CD8-positive, alpha-beta memory T cell (primary cell): ENCODE data around the gene PA2G4. TPM values are rescaled to one million over a fixed set of nuclear protein-coding genes. Genes with fewer than 3 reads are reported as not detected.
A peak's percentile ranks its signal among the peaks of the same experiment; 100 is the strongest.

Source experiments
- CTCF ChIA-PET: fragments of 350-600 bp; sonication (Branson Sonifier 250); formaldehyde crosslinking; loops from one replicate; lab custom pipeline; 2021; ENCODE audit warnings: antibody characterized with exemption; lab: Charles Lee
- POLR2A ChIA-PET: fragments of 350-600 bp; sonication (Branson Sonifier 250); formaldehyde crosslinking; loops from one replicate; lab custom pipeline; 2021; ENCODE audit warnings: antibody characterized with exemption; lab: Charles Lee
- DNase-seq, 5 donors: peaks; one replicate each; pipeline versions ENCODE4 v3.0.0 to v3.0.0-alpha.2; 2020 to 2022; ENCODE audit warnings: mixed read lengths in 1 of 5
- H3K27ac ChIP-seq: one replicate; pipeline ENCODE4 v1.7.0; 2013; ENCODE audit warnings: low read depth, mild to moderate bottlenecking, low read length, moderate library complexity
- H3K27me3 ChIP-seq: 2 replicates; pipeline ENCODE4 v1.7.0; 2013; ENCODE audit warnings: low read length, mild to moderate bottlenecking; ENCODE audit not compliant: insufficient read depth, poor library complexity, severe bottlenecking
- H3K36me3 ChIP-seq: 2 replicates; pipeline ENCODE4 v1.7.0; 2013; ENCODE audit warnings: mild to moderate bottlenecking, low read length, moderate library complexity; ENCODE audit not compliant: insufficient read depth
- H3K4me1 ChIP-seq: 2 replicates; pipeline ENCODE4 v1.7.0; 2013; ENCODE audit warnings: mild to moderate bottlenecking, low read length, moderate library complexity; ENCODE audit not compliant: insufficient read depth
- H3K4me3 ChIP-seq: 2 replicates; pipeline ENCODE4 v1.7.0; 2013; ENCODE audit warnings: mild to moderate bottlenecking, low read length
- H3K9me3 ChIP-seq: 2 replicates; pipeline ENCODE4 v1.7.0; 2013; ENCODE audit warnings: mild to moderate bottlenecking, low read length
- H3K27ac Mint-ChIP-seq, 8 donors: one replicate each; pipeline ENCODE4 v1.8.0; 2020 to 2021; ENCODE audit warnings: mixed read lengths in 8 of 8, mild to moderate bottlenecking in 6 of 8, inconsistent platforms in 3 of 8, moderate library complexity in 3 of 8
- H3K27me3 Mint-ChIP-seq, 2 donors: one replicate each; pipeline ENCODE4 v1.8.0; 2020 to 2021; ENCODE audit warnings: mixed read lengths in 2 of 2, mild to moderate bottlenecking in 1 of 2, moderate library complexity in 1 of 2
- H3K36me3 Mint-ChIP-seq, 3 donors: one replicate each; pipeline ENCODE4 v1.8.0; 2020 to 2021; ENCODE audit warnings: mixed read lengths in 3 of 3, inconsistent platforms in 1 of 3, mild to moderate bottlenecking in 1 of 3
- H3K4me1 Mint-ChIP-seq, 3 donors: one replicate each; pipeline ENCODE4 v1.8.0; 2020 to 2021; ENCODE audit warnings: mixed read lengths in 3 of 3, inconsistent platforms in 1 of 3, mild to moderate bottlenecking in 1 of 3
- H3K4me3 Mint-ChIP-seq, 7 donors: one replicate each; pipeline ENCODE4 v1.8.0; 2020 to 2021; ENCODE audit warnings: mixed read lengths in 7 of 7, mild to moderate bottlenecking in 6 of 7, moderate library complexity in 4 of 7, inconsistent platforms in 2 of 7
- H3K9me3 Mint-ChIP-seq, 5 donors: one replicate each; pipeline ENCODE4 v1.8.0; 2020 to 2022; ENCODE audit warnings: mixed read lengths in 5 of 5, mild to moderate bottlenecking in 3 of 5, moderate library complexity in 2 of 5, inconsistent platforms in 1 of 5
- polyA plus RNA-seq: library from polyadenylated mRNA; unstranded; fragments of 300-500 nt; fragmentation: Illumina TruSeq; gene quantifications from one replicate; pipeline ENCODE4 v1.2.3, GENCODE V29; 2021
- total RNA-seq, 2 experiments: library from RNA; stranded (reverse); gene quantifications; one replicate each; pipeline ENCODE4 v1.2.3, GENCODE V29; 2021

The PA2G4 gene
- total and polyA plus RNA-seq, 3 experiments from 2014 or later, result 249 to 504 (median 468) TPM

DNA sequence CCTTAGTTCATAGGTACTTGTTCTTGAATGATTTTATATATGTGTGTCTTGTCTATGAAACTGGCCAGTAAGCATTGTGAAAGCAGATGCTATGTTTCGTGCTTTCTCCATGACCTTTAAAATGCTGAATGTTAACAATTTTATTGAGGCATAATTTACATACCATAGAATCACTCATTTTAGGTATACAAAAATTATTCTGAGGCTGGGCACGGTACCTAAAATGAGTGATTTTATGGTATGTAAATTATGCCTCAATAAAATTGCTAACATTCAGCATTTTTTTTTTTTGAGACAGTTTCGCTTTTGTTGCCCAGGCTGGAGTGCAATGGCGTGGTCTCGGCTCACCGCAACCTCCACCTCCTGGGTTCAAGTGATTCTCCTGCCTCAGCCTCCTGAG, 30.5 kb downstream of the PA2G4 start:
- Mint-ChIP-seq H3K9me3 (no peaks in the 10 kb centered on the region), H3K27me3 (peaks cover 0 to 2% of the 10 kb centered on the region in 2 donors), H3K4me1 (peaks cover 54 to 70% (median 64%) of the 10 kb centered on the region in 3 donors), H3K27ac (peak overlapping the region in 3 of 8 donors; percentile 14 to 88 (median 51)), H3K4me3 (no peak overlapping the region), H3K36me3 (peaks cover 31 to 91% (median 47%) of the 10 kb centered on the region in 3 donors)
- H3K27me3 ChIP-seq, result no peaks in the 10 kb centered on the region
- H3K9me3 ChIP-seq, result no peaks in the 10 kb centered on the region
- ChIA-PET POLR2A (no interaction called here), CTCF (no interaction called here)
- no peak overlapping the region for H3K27ac ChIP-seq
- peaks cover 71% of the 10 kb centered on the region for H3K4me1 ChIP-seq
- H3K4me3 ChIP-seq, result no peak overlapping the region
- H3K36me3 ChIP-seq, result peaks cover 87% of the 10 kb centered on the region
- DNase-seq, result no peak

DNA sequence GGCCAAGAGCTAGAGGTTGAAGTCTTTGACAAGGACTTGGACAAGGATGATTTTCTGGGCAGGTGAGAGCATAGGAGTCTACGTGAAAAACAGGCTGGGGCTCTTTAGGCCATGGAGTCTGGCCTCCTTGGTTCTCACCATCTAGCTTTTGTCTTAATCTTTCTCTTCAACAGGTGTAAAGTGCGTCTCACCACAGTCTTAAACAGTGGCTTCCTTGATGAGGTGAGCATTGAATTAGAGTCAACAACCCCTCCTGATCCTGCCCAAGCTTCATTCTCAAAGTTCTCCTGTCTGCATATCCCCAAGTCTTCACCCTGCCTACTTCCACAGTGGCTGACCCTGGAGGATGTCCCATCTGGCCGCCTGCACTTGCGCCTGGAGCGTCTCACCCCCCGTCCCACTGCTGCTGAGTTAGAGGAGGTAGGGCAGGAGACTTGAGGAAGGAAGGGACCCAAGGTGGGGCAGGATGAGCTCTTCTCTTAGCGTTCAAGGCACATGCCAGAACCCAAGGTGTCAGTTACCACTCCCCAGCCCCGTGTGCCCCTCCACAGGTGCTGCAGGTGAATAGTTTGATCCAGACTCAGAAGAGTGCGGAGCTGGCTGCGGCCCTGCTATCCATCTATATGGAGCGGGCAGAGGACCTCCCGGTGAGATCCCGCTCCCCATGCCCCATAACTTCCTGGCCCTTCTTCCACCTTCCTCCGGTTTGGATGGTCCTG, 33.7 kb downstream of the PA2G4 start:
- no peaks in the 10 kb centered on the region for H3K9me3 Mint-ChIP-seq
- H3K27me3 ChIP-seq, result no peaks in the 10 kb centered on the region
- peaks cover 85% of the 10 kb centered on the region for H3K36me3 ChIP-seq
- peak overlapping the region; percentile 46 to 87 (median 75) for H3K27ac Mint-ChIP-seq
- ChIA-PET CTCF (interaction anchor here (0.9 to 2.6 kb wide), 4 partner anchors 11 to 52 kb away, joined by 3 to 10 read pairs (median 6); partner anchors contain the start of genes MYL6B and SMARCC2), POLR2A (interaction anchor here (0.5 to 0.9 kb wide), 3 partner anchors 9 to 391 kb away, joined by 3 to 5 read pairs (median 3); no protein-coding TSS in a partner anchor)
- H3K27me3 Mint-ChIP-seq, result no peaks in the 10 kb centered on the region
- H3K36me3 Mint-ChIP-seq, result peaks cover 18 to 90% (median 35%) of the 10 kb centered on the region in 3 donors
- H3K9me3 ChIP-seq, result no peaks in the 10 kb centered on the region
- H3K4me3 Mint-ChIP-seq, result peak overlapping the region in 4 of 7 donors; percentile 25 to 54 (median 42)
- H3K4me1 Mint-ChIP-seq, result peaks cover 48 to 55% (median 54%) of the 10 kb centered on the region in 3 donors
- peaks cover 68% of the 10 kb centered on the region for H3K4me1 ChIP-seq
- peak in 1 of 5 donors; percentile 52 for DNase-seq
- no peak overlapping the region for H3K4me3 ChIP-seq
- H3K27ac ChIP-seq, result no peak overlapping the region

DNA sequence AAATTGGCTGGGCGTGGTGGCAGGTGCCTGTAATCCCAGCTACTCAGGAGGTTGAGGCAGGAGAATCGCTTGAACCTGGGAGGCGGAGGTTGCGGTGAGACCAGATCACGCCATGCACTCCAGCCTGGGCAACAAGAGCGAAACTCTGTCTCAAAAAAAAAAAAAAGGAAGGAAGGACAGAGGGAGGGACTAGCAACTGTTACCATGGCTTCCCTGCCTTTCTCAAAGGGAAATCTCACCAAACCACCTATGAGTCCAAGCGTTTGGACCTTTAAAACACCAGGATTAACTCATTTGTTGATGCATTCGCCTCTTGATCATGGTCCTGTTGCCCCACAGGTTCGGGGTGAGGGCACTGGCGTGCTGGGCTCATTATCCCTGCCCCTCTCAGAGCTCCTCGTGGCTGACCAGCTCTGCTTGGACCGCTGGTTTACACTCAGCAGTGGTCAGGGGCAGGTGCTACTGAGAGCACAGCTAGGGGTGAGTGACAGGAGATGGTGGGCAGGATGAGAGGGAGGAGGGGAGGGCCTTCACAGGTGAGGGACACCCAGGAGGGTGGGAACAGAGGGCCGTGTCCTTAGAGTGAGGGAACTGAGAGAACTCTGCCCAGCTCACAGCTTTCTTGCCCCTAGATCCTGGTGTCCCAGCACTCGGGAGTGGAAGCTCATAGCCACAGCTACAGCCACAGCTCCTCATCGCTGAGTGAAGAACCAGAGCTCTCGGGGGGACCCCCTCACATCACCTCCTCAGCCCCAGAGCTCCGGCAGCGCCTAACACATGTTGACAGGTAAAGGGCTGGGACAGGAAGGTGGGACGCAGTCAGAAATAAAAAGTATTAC, 37.8 kb downstream of the PA2G4 start:
- Mint-ChIP-seq H3K4me1 (peaks cover 45 to 55% (median 51%) of the 10 kb centered on the region in 3 donors), H3K27ac (peak overlapping the region in 7 of 8 donors; percentile 38 to 86 (median 76)), H3K36me3 (peaks cover 26 to 79% (median 36%) of the 10 kb centered on the region in 3 donors), H3K9me3 (no peaks in the 10 kb centered on the region), H3K4me3 (peak overlapping the region in 1 of 7 donors; percentile 15), H3K27me3 (no peaks in the 10 kb centered on the region)
- Histone ChIP-seq H3K36me3 (peaks cover 71% of the 10 kb centered on the region), H3K4me3 (no peak overlapping the region), H3K9me3 (no peaks in the 10 kb centered on the region), H3K4me1 (peaks cover 47% of the 10 kb centered on the region), H3K27me3 (no peaks in the 10 kb centered on the region), H3K27ac (no peak overlapping the region)
- ChIA-PET CTCF (interaction anchor here (1.0 to 1.5 kb wide), 2 partner anchors 10 to 12 kb away, joined by 3 to 4 read pairs; no protein-coding TSS in a partner anchor), POLR2A (interaction anchor here (0.6 to 1.6 kb wide), 3 partner anchors 10 to 542 kb away, joined by 3 to 8 read pairs (median 5); no protein-coding TSS in a partner anchor)
- no peak for DNase-seq

GRCh38 chr12:56143217-56143616, 38.9 kb downstream of the PA2G4 start:
- Histone ChIP-seq H3K9me3 (no peaks in the 10 kb centered on the region), H3K4me3 (no peak overlapping the region), H3K36me3 (peaks cover 60% of the 10 kb centered on the region), H3K27ac (no peak overlapping the region), H3K27me3 (no peaks in the 10 kb centered on the region), H3K4me1 (peaks cover 36% of the 10 kb centered on the region)
- Mint-ChIP-seq H3K36me3 (peaks cover 26 to 69% (median 30%) of the 10 kb centered on the region in 3 donors), H3K9me3 (no peaks in the 10 kb centered on the region), H3K4me1 (peaks cover 37 to 47% (median 41%) of the 10 kb centered on the region in 3 donors), H3K27me3 (no peaks in the 10 kb centered on the region), H3K27ac (peak overlapping the region; percentile 38 to 90 (median 76)), H3K4me3 (no peak overlapping the region)
- no peak for DNase-seq
- ChIA-PET POLR2A (interaction anchor here (0.6 to 1.6 kb wide), 2 partner anchors 9 to 47 kb away, joined by 3 to 5 read pairs; no protein-coding TSS in a partner anchor), CTCF (interaction anchor here (1.0 to 1.5 kb wide), 2 partner anchors 9 to 13 kb away, joined by 3 to 4 read pairs; no protein-coding TSS in a partner anchor)

- H3K4me3 ChIP-seq, result no peak overlapping the region
- Mint-ChIP-seq H3K4me3 (no peak overlapping the region), H3K27ac (peak overlapping the region in 6 of 8 donors; percentile 17 to 86 (median 67)), H3K27me3 (no peaks in the 10 kb centered on the region), H3K36me3 (peaks cover 20 to 62% (median 27%) of the 10 kb centered on the region in 3 donors), H3K9me3 (no peaks in the 10 kb centered on the region), H3K4me1 (peaks cover 30 to 41% (median 34%) of the 10 kb centered on the region in 3 donors)
- peaks cover 30% of the 10 kb centered on the region for H3K4me1 ChIP-seq
- H3K36me3 ChIP-seq, result peaks cover 54% of the 10 kb centered on the region
- H3K27ac ChIP-seq, result no peak overlapping the region
- ChIA-PET POLR2A (interaction anchor here (0.6 to 1.4 kb wide), 3 partner anchors 16 to 47 kb away, joined by 3 to 9 read pairs (median 3); partner anchors contain the start of gene ESYT1), CTCF (interaction anchor here (1.2 to 1.7 kb wide), 3 partner anchors 15 to 122 kb away, joined by 3 to 4 read pairs (median 4); partner anchors contain the start of gene ZC3H10)
- no peaks in the 10 kb centered on the region for H3K27me3 ChIP-seq
- H3K9me3 ChIP-seq, result no peaks in the 10 kb centered on the region
- DNase-seq, result no peak
Measured at GRCh38 chr12:56143870-56144269, 39.5 kb downstream of the PA2G4 start.

GRCh38 chr12:56145217-56145616, 40.9 kb downstream of the PA2G4 start:
- no peaks in the 10 kb centered on the region for H3K27me3 Mint-ChIP-seq
- no peak for DNase-seq
- H3K9me3 Mint-ChIP-seq, result no peaks in the 10 kb centered on the region
- Histone ChIP-seq H3K27ac (no peak overlapping the region), H3K27me3 (no peaks in the 10 kb centered on the region), H3K4me3 (no peak overlapping the region), H3K4me1 (peaks cover 17% of the 10 kb centered on the region), H3K36me3 (peaks cover 45% of the 10 kb centered on the region), H3K9me3 (no peaks in the 10 kb centered on the region)
- ChIA-PET POLR2A (interaction anchor here (0.6 kb wide), 2 partner anchors 22 to 36 kb away, joined by 4 to 9 read pairs; no protein-coding TSS in a partner anchor), CTCF (interaction anchor here (1.3 to 1.7 kb wide), 2 partner anchors 14 to 121 kb away, joined by 3 to 4 read pairs; no protein-coding TSS in a partner anchor)
- no peak overlapping the region for H3K4me3 Mint-ChIP-seq
- peaks cover 30 to 38% (median 30%) of the 10 kb centered on the region in 3 donors for H3K4me1 Mint-ChIP-seq
- peaks cover 20 to 51% (median 25%) of the 10 kb centered on the region in 3 donors for H3K36me3 Mint-ChIP-seq
- peak overlapping the region in 5 of 8 donors; percentile 17 to 78 (median 36) for H3K27ac Mint-ChIP-seq
